GM12878 (cell line): ENCODE results near the gene SYT1.
"Not testable (repeated sequence)": the region's sequence is repeated elsewhere in the genome, so short reads cannot be mapped to it uniquely, and the experiment has no call there.

Experiments used
- ATF3 ChIP-seq: IDR thresholded peaks from 2 replicates; pipeline ENCODE4 v1.6.1; 2011; ENCODE audit warnings: low read depth, mild to moderate bottlenecking, low read length, moderate library complexity, borderline replicate concordance; ENCODE audit errors: extremely low read depth
- CEBPB ChIP-seq, 2 experiments: fragments of 150-350 bp in 1 of 2; IDR thresholded peaks; 2 replicates each; pipeline ENCODE4 v1.6.1; 2012 to 2014; ENCODE audit warnings: low read depth in 2 of 2, low read length in 2 of 2, borderline replicate concordance in 1 of 2, inconsistent platforms in 1 of 2
- CHD4 ChIP-seq: fragments of 200-600 bp; sonication (generic); IDR thresholded peaks from 2 replicates; pipeline ENCODE4 v1.6.1; 2016; ENCODE audit warnings: mild to moderate bottlenecking
- CREB1 ChIP-seq: IDR thresholded peaks from 2 replicates; pipeline ENCODE4 v1.6.1; 2012; ENCODE audit warnings: low read depth, mild to moderate bottlenecking, inconsistent platforms
- CTCF ChIP-seq, 3 experiments: IDR thresholded peaks in 2 of 3; conservative IDR thresholded peaks in 1 of 3; 2 replicates each; pipeline ENCODE4 v1.5.1; 2011; ENCODE audit warnings: low read depth in 3 of 3, low read length in 3 of 3, mild to moderate bottlenecking in 3 of 3, control low read depth in 2 of 3, moderate library complexity in 2 of 3, inconsistent platforms in 1 of 3, mixed read lengths in 1 of 3; ENCODE audit not compliant: control insufficient read depth in 2 of 3, insufficient read depth in 1 of 3; ENCODE audit errors: extremely low read depth in 1 of 3
- EP300 ChIP-seq, 2 experiments: fragments of 150-350 bp in 1 of 2; IDR thresholded peaks; 2 replicates each; pipeline ENCODE4 v1.6.1; 2011 to 2012; ENCODE audit warnings: low read depth in 2 of 2, low read length in 2 of 2, borderline replicate concordance in 1 of 2, improper control_type of control experiment in 1 of 2, inconsistent platforms in 1 of 2; ENCODE audit not compliant: control insufficient read depth in 1 of 2
- KDM1A ChIP-seq: fragments of 200-600 bp; sonication (generic); IDR thresholded peaks from 2 replicates; pipeline ENCODE4 v1.6.1; 2016; ENCODE audit warnings: borderline replicate concordance
- PAX5 ChIP-seq: IDR thresholded peaks from 2 replicates; pipeline ENCODE4 v1.6.1; 2011; ENCODE audit warnings: low read depth, low read length, borderline replicate concordance
- SP1 ChIP-seq: IDR thresholded peaks from one replicate; pipeline ENCODE4 v1.6.1; 2011; ENCODE audit warnings: low read depth, low read length
- ZNF384 ChIP-seq: IDR thresholded peaks from 2 replicates; pipeline ENCODE4 v1.6.1; 2012; ENCODE audit warnings: low read depth, mild to moderate bottlenecking, low read length, improper control_type of control experiment, borderline replicate concordance

- not testable (repeated sequence) for TF ChIP-seq KDM1A; PAX5; ZNF384; CHD4; ATF3; EP300 (IDR thresholded peaks at IDR 0.05; ENCODE audit: borderline replicate concordance in 1 of 2, control insufficient read depth in 1 of 2, low read depth in 2 of 2, low read length in 2 of 2); SP1; CTCF (IDR thresholded peaks at IDR 0.05 in 2 of 3, conservative IDR thresholded peaks at IDR 0.05 in 1 of 3; ENCODE audit: control insufficient read depth in 2 of 3, extremely low read depth in 1 of 3, insufficient read depth in 1 of 3, low read depth in 3 of 3, low read length in 3 of 3); CEBPB (IDR thresholded peaks at IDR 0.05; ENCODE audit: borderline replicate concordance in 1 of 2, low read depth in 2 of 2, low read length in 2 of 2); CREB1
Measured at GRCh38 chr12:79044748-79045147, 180.2 kb downstream of the SYT1 start.
